GM18909 (cell line): Measurements from ENCODE around the gene ALDH1L1.

ENCODE experiments used
- ATAC-seq: cut with Tn5 transposase; IDR thresholded peaks from one replicate; pipeline ENCODE4 v1.9.1; 2021; ENCODE audit warnings: mild to moderate bottlenecking; ENCODE audit not compliant: unreplicated experiment, poor library complexity

Gene ALDH1L1

DNA sequence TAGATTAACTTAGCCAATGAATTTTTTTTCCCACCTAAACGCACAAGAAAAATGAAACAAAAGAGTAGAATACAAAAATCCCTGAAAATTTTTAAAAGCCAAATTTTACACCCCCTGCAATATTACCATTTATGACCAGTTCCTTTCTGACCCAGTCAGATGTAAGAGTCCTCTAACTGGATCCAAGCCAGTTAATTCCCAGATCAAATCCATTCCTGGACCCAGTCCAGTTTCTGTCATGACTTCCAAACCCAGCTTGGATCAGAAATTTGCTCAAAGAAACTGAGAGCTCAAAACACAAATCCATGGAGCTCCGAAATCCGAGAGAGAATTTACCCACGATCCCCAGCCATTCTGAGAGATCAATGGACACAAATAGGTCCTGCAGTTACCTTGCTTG, 17.0 kb upstream of the ALDH1L1 start:
- no peak for ATAC-seq

DNA sequence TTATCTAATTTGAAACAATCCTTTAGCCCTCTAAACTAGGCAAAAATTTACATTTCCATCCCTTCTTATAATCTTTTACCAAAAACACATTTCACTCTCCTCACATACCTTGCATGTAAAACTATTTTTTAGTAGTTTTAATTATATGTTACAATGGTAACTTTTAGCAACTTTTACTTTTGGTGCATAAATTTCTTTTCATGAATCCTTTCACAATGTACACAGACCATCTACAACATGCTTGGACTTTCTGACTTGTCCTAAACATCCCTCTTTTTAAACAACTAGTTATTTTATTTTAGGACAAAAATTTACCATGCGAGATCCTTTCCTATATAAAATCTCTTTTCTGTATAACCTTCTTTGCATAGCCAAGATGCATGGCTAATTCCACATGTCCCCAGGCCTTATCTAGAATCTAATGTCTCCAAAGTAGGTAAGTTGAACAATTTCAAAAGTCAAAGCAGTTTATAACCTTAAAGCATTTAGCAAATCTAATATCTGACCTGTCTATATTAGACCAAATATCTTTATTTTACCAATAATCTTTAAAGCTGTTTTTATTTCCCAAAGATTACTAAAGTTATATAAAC, 14.4 kb upstream of the ALDH1L1 start:
- no peak for ATAC-seq

GRCh38 chr3:126191246-126191645, 10.9 kb upstream of the ALDH1L1 start:
- ATAC-seq: no peak

DNA sequence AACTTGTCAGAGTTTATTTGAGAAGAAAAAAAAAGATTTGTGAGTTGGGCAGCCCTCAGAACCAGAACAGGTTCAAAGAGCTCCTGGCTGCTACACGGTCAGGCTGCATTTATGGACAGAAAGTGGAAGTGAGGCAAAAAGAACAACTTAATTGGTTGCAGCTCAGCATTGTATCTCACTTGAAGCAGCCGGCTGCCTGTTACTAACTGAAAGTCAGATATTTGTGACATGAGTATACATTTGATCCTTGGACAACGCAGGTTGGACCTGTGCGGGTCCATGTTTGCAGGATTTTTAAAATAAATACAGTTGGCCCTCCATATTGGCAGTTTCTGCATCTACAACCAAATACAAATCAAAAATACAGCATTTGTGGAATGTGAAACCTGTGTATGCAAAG, 7.5 kb upstream of the ALDH1L1 start:
- no peak for ATAC-seq

DNA sequence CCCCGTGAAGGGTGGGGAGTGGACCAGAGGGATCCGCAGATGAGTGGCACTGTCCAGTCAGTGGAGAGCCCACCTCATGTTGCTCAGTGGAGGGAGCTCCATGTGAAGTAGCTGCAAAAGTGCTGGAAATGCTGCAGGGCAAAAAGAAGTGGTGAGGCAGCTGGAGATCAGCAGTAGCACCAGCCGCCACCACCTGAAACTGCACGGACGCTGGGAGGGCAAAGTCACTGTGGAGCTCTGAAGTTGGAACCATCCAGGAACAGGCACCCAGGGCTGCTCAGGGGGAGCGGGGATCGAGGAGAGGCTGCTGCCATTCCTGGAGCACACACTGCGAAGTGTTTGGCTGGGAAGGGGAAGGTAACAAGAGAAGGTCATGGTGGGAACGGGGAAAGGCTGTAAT, 6.4 kb upstream of the ALDH1L1 start:
- no peak for ATAC-seq

DNA sequence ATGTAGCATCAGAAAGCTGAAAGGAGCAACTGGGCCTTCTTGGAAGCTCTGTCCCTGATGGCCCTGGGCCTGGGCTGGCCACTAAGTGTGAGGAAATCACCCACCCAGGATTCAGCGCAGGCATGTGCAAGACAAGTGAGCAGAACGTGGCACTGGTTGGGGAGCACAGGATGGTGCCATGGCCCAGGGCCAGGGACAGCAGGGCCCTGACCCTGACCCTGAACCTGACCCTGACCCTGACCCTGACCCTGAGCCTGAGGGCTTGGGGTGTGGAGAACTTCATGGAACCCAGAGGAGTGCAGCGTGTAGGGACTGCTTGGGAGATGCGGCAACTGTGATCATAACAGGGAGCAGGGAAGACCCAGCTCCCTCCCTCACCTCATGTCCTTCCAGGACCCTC, 5.9 kb upstream of the ALDH1L1 start:
- ATAC-seq: no peak

- no peak for ATAC-seq
Measured at GRCh38 chr3:126184465-126185000, 4.1 kb upstream of the ALDH1L1 start.

- no peak for ATAC-seq
Measured at GRCh38 chr3:126181398-126181725, 976 bp upstream of the ALDH1L1 start.

- no peak for ATAC-seq
Measured at GRCh38 chr3:126179825-126180476, 435 bp downstream of the ALDH1L1 start.

- no peak for ATAC-seq
Measured at GRCh38 chr3:126170073-126170777, 10.2 kb downstream of the ALDH1L1 start.

- ATAC-seq: no peak
Measured at GRCh38 chr3:126167566-126167965, 12.8 kb downstream of the ALDH1L1 start.

DNA sequence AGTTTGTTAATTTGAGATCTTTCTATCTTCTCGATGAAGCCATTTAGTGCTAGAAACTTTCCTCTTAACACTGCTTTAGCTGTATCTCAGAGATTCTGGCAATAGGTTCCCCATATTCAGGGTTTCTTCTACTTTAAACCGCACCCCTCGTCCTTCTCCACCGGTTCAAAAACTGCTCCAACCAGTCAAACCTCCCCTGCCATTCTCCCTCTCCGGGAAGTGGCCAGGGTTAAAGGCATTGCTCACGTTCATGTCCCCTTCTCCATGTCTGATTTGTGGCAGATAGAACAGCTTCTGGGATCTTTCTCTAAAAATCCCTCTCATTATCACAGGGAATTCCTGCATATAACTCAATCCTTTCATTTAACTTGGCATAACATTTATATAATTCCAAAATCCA, 14.4 kb downstream of the ALDH1L1 start:
- ATAC-seq: no peak

- no peak for ATAC-seq
Measured at GRCh38 chr3:126161309-126161708, 19.1 kb downstream of the ALDH1L1 start.

GRCh38 chr3:126160243-126161210, 19.9 kb downstream of the ALDH1L1 start:
- no peak for ATAC-seq

- no peak for ATAC-seq
Measured at GRCh38 chr3:126159476-126159875, 20.9 kb downstream of the ALDH1L1 start.

DNA sequence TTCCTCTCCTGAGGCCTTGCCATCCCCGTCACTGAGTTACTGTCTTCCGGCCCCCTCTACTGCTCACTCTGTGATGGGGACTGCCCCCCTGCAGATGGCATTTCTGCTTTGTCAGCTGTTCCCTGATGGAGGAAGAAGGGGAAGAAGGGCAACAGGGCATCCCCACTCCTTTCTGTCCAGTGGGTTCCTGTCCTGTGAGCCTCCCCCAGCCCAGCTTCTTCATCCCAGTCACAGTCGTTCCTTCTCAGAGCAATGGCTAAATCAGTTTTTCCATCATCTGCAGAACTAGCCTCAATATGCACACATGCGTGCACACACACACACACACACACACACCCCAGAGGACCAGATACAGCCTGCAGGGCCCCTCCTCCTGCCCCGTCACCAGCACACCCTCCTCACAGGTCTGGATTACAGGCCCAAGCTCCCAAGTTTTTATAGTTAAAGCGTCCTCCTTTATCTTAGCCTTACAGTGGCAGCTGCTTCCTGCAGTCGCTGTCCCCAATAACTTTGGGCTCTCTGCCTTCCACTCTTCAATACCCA, 21.4 kb downstream of the ALDH1L1 start:
- no peak for ATAC-seq

DNA sequence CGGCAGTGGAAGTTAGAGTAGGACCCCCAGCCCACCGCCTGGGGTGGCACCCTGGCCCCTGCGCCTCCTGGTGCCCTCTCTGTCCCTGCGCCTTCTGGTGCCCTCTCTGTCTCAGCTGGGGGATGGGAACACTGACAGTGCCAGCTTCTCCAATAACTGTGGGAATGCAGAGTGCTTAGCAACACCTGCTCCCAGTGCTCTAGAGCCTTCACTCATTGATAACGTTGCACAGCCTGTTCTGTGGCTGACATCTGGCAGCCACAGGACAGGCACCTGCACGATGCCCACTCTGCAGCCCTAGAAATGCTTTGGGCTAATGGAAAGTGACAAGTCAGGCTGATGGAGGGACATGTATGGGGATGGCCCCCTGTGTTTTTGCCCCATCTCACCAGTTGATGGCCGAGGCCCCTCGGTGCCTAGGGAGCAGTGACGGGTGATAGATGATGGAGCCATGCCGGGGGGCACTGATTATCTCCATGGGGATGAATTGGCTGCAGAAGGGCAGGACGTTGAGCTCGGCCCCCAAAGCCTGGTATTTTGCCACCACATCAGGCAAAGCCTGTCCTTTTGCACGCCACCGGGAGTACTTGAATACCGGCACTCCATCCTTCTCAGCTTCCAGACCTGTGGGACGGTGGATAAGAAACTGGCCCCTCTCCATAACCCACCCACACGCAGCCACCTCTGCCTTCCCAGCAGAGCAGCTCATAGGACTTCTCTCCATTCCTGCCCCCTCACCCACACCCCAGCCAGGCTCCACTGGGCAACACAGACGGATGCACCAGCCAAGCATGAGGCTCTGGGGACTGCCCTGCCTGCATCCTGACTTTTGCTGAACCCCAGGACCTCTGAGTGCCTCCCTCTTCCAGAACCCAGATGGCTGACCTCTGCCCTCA, 22.1 kb downstream of the ALDH1L1 start:
- no peak for ATAC-seq

DNA sequence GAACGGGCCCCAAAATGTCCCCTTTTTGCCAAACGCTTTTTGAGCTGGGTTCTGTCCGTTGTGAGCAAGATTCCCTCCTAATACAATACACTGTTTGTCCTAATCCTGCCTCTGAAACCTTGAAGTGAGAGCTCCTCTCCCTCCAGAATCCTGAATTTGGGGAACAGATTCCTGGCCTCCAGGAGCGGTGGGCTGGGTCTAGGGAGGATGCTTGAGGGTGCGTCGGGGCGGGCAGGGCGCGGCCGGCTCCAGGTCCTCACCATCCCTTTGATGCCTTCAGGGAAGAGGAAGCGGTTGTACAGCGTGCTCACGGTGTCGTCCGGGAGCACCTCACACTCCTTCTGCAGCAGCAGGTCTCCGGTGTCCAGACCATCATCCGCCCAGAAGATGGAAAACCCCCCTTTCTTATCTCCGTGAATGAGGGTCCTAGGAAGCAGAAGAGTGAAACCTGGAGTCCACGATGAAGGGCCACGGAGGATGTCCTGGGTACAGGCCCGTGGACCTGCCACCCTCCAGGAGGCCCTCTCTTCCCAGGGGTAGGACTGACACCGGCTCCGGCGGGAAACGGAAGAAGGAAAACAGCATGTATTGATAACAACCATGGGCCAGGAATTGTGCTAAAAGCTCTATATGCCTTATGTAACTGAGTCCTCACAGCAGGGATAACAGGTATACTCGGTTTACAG, 23.2 kb downstream of the ALDH1L1 start:
- ATAC-seq: no peak

DNA sequence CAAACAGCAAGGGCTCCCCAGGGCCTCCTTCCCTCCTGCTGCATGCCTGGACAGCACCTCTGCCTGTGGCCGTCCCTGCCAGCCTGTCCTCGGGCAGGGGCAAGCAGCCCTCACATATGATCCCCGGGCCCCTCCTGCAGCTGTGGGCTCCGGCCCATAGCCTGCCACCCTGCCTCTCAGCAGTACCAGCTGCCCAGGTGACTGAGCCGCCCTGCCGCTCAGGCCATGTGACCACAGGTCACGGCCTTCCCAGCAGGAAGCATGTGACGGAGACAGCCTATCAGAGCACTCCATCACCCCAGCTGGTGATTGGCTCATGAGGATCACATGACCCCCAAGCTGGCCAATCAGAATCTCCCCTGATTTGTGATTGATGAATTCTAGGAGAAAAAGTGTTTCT, 23.9 kb downstream of the ALDH1L1 start:
- ATAC-seq: no peak
